Measurements from ENCODE around the gene SEL1L3.

SEL1L3 gene

DNA sequence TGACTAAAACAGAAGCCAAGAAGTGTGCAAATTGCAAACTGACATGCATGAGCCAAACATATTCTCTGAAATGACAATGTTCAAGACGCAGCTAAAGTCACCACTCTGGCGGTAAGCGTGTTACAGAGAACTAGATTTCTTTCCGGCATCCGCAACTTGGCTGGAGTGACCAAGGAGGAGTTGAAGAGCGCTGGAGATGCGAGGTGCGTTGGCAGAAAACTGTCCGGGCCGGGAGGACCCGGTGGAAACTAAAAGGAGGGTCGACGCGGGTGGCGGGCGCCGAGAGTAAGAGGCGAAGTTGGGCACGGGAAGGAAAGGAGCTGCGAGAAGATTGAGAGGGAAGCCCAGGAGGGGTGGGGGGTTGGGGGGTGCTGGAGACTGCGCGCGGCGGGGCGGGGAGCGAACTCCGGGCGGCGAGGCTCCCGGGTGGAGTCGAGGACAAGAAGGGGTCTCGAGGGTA, 807 bp downstream of the SEL1L3 start:
- no peaks in the 10 kb centered on the region for H3K27me3 ChIP-seq (ENCODE audit: low read depth, low read length)
- H3K27ac ChIP-seq (ENCODE audit: low read length) = peak overlapping the region; percentile 80
- peaks cover 5 to 7% of the 10 kb centered on the region in 2 donors for H3K4me1 ChIP-seq (ENCODE audit: control insufficient read depth in 1 of 2, insufficient read depth in 2 of 2, low read length in 2 of 2)
- H3K9me3 ChIP-seq (ENCODE audit: control insufficient read depth in 1 of 2, low read length in 2 of 2) = no peaks in the 10 kb centered on the region
- peak overlapping the region; percentile 67 to 84 for H3K4me3 ChIP-seq (ENCODE audit: low read depth in 1 of 2, low read length in 2 of 2)
- no peaks in the 10 kb centered on the region for H3K36me3 ChIP-seq (ENCODE audit: control insufficient read depth in 1 of 2, insufficient read depth in 2 of 2, low read length in 2 of 2)

DNA sequence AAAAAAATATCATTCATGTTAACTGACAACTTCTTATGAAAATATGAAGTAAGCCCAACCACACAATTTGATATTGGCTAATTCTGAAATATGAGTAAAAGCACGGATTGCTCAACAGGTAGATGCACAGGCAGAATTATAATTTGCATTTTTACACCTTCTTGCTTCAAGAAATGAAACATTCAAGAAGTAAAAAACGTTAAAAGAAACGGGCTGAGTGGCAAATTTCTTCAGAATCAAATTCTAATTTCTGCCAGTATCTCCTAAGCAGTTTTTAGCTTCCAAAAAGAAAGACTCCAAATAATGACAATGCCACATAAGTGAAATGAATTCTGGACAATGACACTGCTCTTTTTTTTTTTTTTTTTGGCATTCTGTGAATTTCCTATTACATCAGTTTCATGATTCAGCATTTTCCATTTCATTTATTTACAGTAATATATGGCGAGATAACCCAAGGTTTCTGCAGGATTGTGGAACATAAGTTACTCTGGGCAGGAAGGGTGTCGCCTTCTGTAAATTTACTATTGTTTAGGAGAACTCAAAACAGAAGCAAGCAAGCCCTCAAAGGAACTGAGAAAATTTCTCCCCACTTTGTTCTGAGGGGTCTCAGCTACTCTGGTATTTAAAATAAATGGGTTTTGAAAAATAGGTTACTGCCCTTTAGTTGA, 1.4 kb downstream of the SEL1L3 start:
- Histone ChIP-seq H3K4me1 (ENCODE audit: control insufficient read depth in 1 of 2, insufficient read depth in 2 of 2, low read length in 2 of 2) (peaks cover 7% of the 10 kb centered on the region in 2 donors), H3K27ac (ENCODE audit: low read length) (peak overlapping the region; percentile 80), H3K36me3 (ENCODE audit: control insufficient read depth in 1 of 2, insufficient read depth in 2 of 2, low read length in 2 of 2) (no peaks in the 10 kb centered on the region), H3K4me3 (ENCODE audit: low read depth in 1 of 2, low read length in 2 of 2) (peak overlapping the region; percentile 67 to 84), H3K9me3 (ENCODE audit: control insufficient read depth in 1 of 2, low read length in 2 of 2) (no peaks in the 10 kb centered on the region), H3K27me3 (ENCODE audit: low read depth, low read length) (no peaks in the 10 kb centered on the region)

DNA sequence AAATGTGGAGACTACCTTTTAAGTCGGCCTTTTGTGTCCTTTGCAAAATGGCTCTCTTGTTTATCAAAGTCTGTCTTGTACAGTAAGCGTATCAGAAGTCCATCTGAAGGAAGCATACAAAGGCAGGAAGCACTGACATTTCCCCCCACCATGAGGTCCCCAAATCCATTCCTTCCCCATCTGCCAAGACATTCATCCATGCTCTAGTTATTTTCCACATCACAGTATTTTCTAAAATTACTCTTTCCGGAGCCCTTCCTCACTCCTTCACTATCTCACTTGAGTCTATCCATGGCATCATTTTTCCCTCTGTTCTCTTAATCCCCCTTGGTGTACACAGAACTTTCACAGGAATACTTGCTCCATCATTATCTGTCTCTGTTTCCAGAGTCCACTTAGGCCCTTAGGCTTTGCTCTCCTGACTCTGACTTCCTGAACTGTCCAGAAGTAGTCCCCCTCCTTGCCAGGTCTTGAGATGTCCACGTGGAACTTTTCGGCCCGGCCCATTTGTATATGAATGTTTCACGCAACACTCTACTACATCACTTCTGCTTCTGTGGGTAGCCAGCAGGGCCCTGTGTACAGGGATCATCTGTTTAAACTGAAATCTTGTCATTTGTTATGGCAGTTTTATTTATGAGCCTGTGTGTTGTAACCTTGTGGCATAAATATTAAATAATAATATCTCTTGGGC, 2.1 kb downstream of the SEL1L3 start:
- no peaks in the 10 kb centered on the region for H3K9me3 ChIP-seq (ENCODE audit: control insufficient read depth in 1 of 2, low read length in 2 of 2)
- peak overlapping the region; percentile 80 for H3K27ac ChIP-seq (ENCODE audit: low read length)
- no peaks in the 10 kb centered on the region for H3K36me3 ChIP-seq (ENCODE audit: control insufficient read depth in 1 of 2, insufficient read depth in 2 of 2, low read length in 2 of 2)
- no peaks in the 10 kb centered on the region for H3K27me3 ChIP-seq (ENCODE audit: low read depth, low read length)
- peak overlapping the region in 1 of 2 donors; percentile 84 for H3K4me3 ChIP-seq (ENCODE audit: low read depth in 1 of 2, low read length in 2 of 2)
- H3K4me1 ChIP-seq (ENCODE audit: control insufficient read depth in 1 of 2, insufficient read depth in 2 of 2, low read length in 2 of 2) = peaks cover 7% of the 10 kb centered on the region in 2 donors

DNA sequence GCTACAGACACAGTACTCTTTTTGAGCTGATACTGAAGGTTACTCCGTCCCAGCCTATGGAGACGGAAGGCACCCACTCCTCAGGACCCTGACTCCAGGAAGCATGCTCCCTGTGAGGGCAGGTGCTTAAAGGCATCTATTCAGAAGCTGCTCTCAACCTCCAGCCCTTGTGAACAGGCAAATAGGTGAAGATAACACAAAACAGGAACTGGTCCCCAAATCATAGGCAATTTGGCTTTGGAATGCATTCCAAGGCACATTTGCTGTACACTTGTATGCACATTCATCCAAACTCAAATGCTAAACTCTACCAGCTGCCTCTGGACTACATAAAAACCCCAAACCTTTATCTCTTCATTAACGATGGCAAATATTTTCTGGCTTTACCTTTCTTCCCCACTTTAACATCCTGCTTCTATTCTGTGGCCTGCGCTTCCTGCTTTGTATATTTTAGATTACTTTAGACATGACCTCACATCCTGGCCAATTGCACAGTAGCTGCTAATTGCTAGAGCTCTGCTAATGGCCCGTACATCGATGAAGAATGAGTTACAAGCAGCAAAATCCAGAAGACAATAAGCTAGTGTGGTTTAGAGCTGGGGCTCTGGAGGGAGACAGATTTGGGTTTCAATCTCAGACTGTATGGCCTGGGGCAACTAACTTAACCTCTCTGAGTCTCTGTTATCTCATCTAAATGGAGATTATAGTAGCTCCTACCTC, 3.2 kb downstream of the SEL1L3 start:
- Histone ChIP-seq H3K27me3 (ENCODE audit: low read depth, low read length) (no peaks in the 10 kb centered on the region), H3K9me3 (ENCODE audit: control insufficient read depth in 1 of 2, low read length in 2 of 2) (no peaks in the 10 kb centered on the region), H3K4me3 (ENCODE audit: low read depth in 1 of 2, low read length in 2 of 2) (no peak overlapping the region), H3K27ac (ENCODE audit: low read length) (peak overlapping the region; percentile 40), H3K4me1 (ENCODE audit: control insufficient read depth in 1 of 2, insufficient read depth in 2 of 2, low read length in 2 of 2) (peaks cover 7 to 15% of the 10 kb centered on the region in 2 donors), H3K36me3 (ENCODE audit: control insufficient read depth in 1 of 2, insufficient read depth in 2 of 2, low read length in 2 of 2) (no peaks in the 10 kb centered on the region)

DNA sequence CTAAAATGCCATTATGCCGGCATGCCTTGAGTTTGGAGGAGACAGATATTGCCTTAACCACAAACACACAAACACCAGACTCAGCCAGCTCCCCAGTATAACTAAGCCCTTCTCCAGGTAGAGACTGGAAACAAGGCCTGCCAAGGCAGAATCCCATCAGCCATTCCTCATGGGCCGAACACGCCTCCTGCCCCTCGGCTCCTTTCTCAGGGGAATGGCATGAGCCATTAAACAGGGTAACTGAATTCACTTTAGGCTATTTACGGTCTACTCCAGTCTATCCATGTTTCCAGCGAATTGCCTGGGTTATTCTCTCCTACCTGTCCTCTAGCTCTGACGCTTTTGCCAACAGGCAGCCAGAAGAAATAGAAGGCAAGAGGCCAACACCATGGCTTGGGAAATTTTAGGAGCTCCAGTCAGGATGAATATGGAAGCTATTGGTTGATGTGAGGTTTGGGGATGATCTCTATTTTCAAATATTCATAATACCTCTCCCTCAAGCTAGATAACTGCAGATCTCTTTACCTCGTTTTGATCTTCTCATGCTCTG, 4.9 kb downstream of the SEL1L3 start:
- Histone ChIP-seq H3K9me3 (ENCODE audit: control insufficient read depth in 1 of 2, low read length in 2 of 2) (no peaks in the 10 kb centered on the region), H3K27ac (ENCODE audit: low read length) (no peak overlapping the region)

DNA sequence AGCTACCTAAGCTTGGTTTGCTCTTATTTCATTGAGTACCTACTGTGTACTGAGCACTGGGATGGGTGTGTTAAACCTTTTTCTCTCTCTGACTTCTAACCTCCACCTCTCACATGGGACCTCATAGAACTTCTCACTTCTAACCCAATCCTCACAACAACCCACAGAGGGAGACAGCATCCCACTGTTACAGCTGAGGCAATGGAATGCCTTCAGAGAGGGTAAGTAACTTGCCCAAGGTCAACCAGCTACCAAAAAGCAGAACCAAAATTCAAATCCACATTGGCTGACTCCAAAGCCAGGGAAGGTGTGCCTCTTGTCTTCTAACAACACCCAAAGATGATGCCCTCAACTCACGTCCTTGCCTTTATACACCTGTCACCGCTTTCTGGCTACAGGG, 5.4 kb downstream of the SEL1L3 start:
- Histone ChIP-seq H3K27me3 (ENCODE audit: low read depth, low read length) (no peaks in the 10 kb centered on the region), H3K4me1 (ENCODE audit: control insufficient read depth in 1 of 2, insufficient read depth in 2 of 2, low read length in 2 of 2) (peaks cover 7 to 16% of the 10 kb centered on the region in 2 donors), H3K4me3 (ENCODE audit: low read depth in 1 of 2, low read length in 2 of 2) (no peak overlapping the region), H3K36me3 (ENCODE audit: control insufficient read depth in 1 of 2, insufficient read depth in 2 of 2, low read length in 2 of 2) (no peaks in the 10 kb centered on the region), H3K9me3 (ENCODE audit: control insufficient read depth in 1 of 2, low read length in 2 of 2) (no peaks in the 10 kb centered on the region), H3K27ac (ENCODE audit: low read length) (no peak overlapping the region)

More for the DNA sequence above, 4.9 kb downstream of the SEL1L3 start:
- Histone ChIP-seq H3K4me1 (ENCODE audit: control insufficient read depth in 1 of 2, insufficient read depth in 2 of 2, low read length in 2 of 2) (peaks cover 7 to 16% of the 10 kb centered on the region in 2 donors), H3K27me3 (ENCODE audit: low read depth, low read length) (no peaks in the 10 kb centered on the region), H3K4me3 (ENCODE audit: low read depth in 1 of 2, low read length in 2 of 2) (no peak overlapping the region), H3K36me3 (ENCODE audit: control insufficient read depth in 1 of 2, insufficient read depth in 2 of 2, low read length in 2 of 2) (no peaks in the 10 kb centered on the region)

DNA sequence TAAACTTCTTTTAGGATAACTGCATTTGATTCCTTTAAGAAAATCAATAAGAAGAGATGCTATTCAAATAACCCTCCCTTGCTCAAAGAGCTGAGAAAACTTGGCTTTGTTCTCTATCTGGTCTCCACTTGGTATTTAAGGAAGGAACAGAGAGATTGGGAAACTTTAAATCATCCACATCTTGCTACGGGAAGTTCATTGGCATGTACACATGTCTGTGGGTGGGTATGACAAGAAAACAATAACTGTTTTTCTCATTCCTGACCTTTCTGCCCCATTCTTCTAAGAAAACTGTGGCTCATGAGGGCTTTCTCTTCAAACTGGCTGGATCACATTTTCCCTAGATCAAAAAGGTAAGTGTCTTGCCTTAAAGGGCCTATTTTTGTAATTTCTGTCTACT, 6.0 kb downstream of the SEL1L3 start:
- Histone ChIP-seq H3K4me1 (ENCODE audit: control insufficient read depth in 1 of 2, insufficient read depth in 2 of 2, low read length in 2 of 2) (peaks cover 4 to 16% of the 10 kb centered on the region in 2 donors), H3K36me3 (ENCODE audit: control insufficient read depth in 1 of 2, insufficient read depth in 2 of 2, low read length in 2 of 2) (no peaks in the 10 kb centered on the region), H3K27me3 (ENCODE audit: low read depth, low read length) (no peaks in the 10 kb centered on the region), H3K27ac (ENCODE audit: low read length) (no peak overlapping the region), H3K9me3 (ENCODE audit: control insufficient read depth in 1 of 2, low read length in 2 of 2) (no peaks in the 10 kb centered on the region), H3K4me3 (ENCODE audit: low read depth in 1 of 2, low read length in 2 of 2) (no peak overlapping the region)

DNA sequence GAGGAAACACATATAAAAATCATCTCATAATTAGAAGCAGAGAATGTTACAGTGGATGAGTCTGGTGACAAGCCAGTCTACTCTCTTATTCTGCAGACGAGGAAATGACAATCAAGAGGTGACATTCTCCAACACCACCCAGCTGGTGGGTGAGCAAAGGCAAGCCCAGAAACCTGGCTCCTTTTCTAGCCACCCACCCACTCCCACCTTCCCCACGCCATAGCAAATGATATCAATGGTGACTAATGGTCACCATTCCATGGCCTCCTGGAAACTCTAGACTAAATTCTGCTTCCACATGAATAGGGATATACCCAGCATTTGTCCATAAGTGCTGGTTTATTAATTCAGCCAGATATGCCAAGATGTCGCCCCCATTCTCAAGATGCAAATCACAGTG, 10.7 kb downstream of the SEL1L3 start:
- no peaks in the 10 kb centered on the region for H3K9me3 ChIP-seq (ENCODE audit: control insufficient read depth in 1 of 2, low read length in 2 of 2)
- peaks cover 0 to 12% of the 10 kb centered on the region in 2 donors for H3K4me1 ChIP-seq (ENCODE audit: control insufficient read depth in 1 of 2, insufficient read depth in 2 of 2, low read length in 2 of 2)
- H3K36me3 ChIP-seq (ENCODE audit: control insufficient read depth in 1 of 2, insufficient read depth in 2 of 2, low read length in 2 of 2) = no peaks in the 10 kb centered on the region
- H3K27me3 ChIP-seq (ENCODE audit: low read depth, low read length) = no peaks in the 10 kb centered on the region
- no peak overlapping the region for H3K4me3 ChIP-seq (ENCODE audit: low read depth in 1 of 2, low read length in 2 of 2)
- no peak overlapping the region for H3K27ac ChIP-seq (ENCODE audit: low read length)

DNA sequence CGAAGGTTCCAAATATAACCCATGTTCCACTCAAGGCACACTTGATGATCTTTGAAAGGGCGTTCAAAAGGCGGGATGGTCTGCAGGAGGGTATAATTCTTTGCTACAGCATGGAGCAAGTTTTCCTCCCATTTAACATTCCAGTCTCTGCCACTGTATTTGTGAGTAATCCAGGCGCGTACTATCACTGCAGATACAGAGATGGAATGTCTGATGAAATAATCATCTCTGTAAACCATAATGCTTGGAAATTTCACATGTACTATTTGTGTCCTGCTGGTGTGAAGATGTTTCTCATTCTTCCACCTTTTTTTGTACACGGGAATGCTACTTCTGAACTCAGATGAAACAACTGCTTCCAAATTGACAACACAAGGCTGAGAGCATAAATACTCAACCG, 15.5 kb downstream of the SEL1L3 start:
- Histone ChIP-seq H3K27ac (ENCODE audit: low read length) (no peak overlapping the region), H3K36me3 (ENCODE audit: control insufficient read depth in 1 of 2, insufficient read depth in 2 of 2, low read length in 2 of 2) (no peaks in the 10 kb centered on the region), H3K4me3 (ENCODE audit: low read depth in 1 of 2, low read length in 2 of 2) (no peak overlapping the region), H3K4me1 (ENCODE audit: control insufficient read depth in 1 of 2, insufficient read depth in 2 of 2, low read length in 2 of 2) (peaks cover 0 to 15% of the 10 kb centered on the region in 2 donors), H3K9me3 (ENCODE audit: control insufficient read depth in 1 of 2, low read length in 2 of 2) (no peaks in the 10 kb centered on the region), H3K27me3 (ENCODE audit: low read depth, low read length) (no peaks in the 10 kb centered on the region)

DNA sequence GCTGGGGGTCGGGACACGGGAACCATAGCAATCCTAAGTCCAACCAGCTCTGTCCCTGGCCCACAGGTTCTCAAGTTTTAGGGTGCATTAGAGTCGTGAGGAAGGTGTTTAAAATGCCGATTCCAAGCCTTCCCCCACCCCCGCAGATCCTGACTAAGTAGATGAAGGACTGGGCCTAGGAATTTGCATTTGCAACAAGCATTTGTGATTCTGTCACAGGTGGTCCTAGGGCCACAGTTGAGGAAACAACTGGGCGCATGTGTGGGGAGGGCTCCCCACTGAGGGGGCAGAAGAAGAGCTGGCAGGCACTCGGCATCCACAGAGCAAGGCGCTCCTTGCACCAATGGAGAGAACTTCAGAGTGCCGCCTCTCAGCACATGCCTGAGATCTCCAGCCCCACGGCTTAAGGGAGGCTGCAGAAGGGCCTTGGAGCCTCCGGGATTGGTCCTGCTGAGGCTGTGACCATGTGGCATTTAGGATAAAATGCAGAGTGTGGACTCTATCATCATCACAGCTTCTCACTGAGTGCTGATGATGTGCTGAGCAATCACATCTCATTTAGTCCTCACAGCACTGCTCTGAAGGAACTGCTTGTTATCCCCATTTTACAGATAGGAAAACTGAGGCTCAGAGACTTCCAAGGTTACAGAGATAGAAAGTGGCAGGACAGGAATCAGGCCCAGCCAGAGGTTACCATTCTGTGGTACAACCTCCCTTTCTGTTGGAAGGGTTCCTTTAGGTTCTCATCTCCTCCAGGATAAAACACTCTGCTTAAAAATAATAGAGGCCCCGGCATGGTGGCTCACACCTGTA, 16.7 kb downstream of the SEL1L3 start:
- no peaks in the 10 kb centered on the region for H3K27me3 ChIP-seq (ENCODE audit: low read depth, low read length)
- H3K36me3 ChIP-seq (ENCODE audit: control insufficient read depth in 1 of 2, insufficient read depth in 2 of 2, low read length in 2 of 2) = no peaks in the 10 kb centered on the region
- peaks cover 0 to 15% of the 10 kb centered on the region in 2 donors for H3K4me1 ChIP-seq (ENCODE audit: control insufficient read depth in 1 of 2, insufficient read depth in 2 of 2, low read length in 2 of 2)
- no peaks in the 10 kb centered on the region for H3K9me3 ChIP-seq (ENCODE audit: control insufficient read depth in 1 of 2, low read length in 2 of 2)
- no peak overlapping the region for H3K27ac ChIP-seq (ENCODE audit: low read length)
- H3K4me3 ChIP-seq (ENCODE audit: low read depth in 1 of 2, low read length in 2 of 2) = no peak overlapping the region
